Esophagus muscularis mucosa (tissue), 4 donors: ENCODE data around the gene PGA4.

Source experiments
- EP300 ChIP-seq: sonication (generic); formaldehyde crosslinking; IDR thresholded peaks from one replicate; pipeline ENCODE4 v1.6.1; 2017; ENCODE audit warnings: antibody characterized with exemption
- POLR2A ChIP-seq: fragments of 450-650 bp; IDR thresholded peaks from one replicate; pipeline ENCODE4 v1.6.1; 2017; ENCODE audit warnings: antibody characterized with exemption, moderate library complexity, mild to moderate bottlenecking, low read depth
- POLR2AphosphoS5 ChIP-seq, 2 donors: sonication (generic); formaldehyde crosslinking; IDR thresholded peaks; one replicate each; pipeline ENCODE4 v1.6.1; 2017; ENCODE audit warnings: antibody characterized with exemption in 2 of 2
- TF ChIP-seq, protein P1 (sequence below), 3 experiments: fragments of 200-600 bp in 2 of 3; fragments of 450-650 bp in 1 of 3; sonication (generic) in 2 of 3; IDR thresholded peaks; one replicate each; pipeline ENCODE4 v1.5.1; 2017 to 2019; ENCODE audit warnings: antibody characterized with exemption in 3 of 3, mild to moderate bottlenecking in 2 of 3, moderate library complexity in 1 of 3

DNA sequence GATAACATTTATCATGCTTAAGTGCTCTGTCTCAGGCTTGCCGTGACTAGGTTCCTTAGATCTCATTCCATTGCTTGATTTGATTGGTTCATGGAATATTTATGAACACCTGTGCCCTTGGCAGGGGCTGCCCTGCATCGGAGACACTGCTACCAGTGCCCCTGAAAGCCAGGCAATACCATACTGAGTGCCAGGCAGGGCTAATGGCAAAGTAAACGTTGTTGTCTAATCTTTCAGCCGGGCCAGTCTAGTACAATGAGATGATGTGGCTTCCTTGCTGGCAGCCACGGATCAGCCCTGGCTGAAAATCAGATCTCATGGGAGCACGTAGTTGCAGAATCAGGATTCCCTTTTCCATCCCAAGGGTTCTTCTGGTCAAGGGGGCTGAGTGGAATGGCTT is 23.8 kb upstream of the PGA4 start:
- TF ChIP-seq, protein P1, sequence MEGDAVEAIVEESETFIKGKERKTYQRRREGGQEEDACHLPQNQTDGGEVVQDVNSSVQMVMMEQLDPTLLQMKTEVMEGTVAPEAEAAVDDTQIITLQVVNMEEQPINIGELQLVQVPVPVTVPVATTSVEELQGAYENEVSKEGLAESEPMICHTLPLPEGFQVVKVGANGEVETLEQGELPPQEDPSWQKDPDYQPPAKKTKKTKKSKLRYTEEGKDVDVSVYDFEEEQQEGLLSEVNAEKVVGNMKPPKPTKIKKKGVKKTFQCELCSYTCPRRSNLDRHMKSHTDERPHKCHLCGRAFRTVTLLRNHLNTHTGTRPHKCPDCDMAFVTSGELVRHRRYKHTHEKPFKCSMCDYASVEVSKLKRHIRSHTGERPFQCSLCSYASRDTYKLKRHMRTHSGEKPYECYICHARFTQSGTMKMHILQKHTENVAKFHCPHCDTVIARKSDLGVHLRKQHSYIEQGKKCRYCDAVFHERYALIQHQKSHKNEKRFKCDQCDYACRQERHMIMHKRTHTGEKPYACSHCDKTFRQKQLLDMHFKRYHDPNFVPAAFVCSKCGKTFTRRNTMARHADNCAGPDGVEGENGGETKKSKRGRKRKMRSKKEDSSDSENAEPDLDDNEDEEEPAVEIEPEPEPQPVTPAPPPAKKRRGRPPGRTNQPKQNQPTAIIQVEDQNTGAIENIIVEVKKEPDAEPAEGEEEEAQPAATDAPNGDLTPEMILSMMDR (IDR thresholded peaks at IDR 0.05), result no peak
- no peak for TF ChIP-seq POLR2A
- TF ChIP-seq EP300, result no peak
- TF ChIP-seq POLR2AphosphoS5 (IDR thresholded peaks at IDR 0.05), result no peak
